IMR-90 (cell line): ENCODE results near the gene PPP2R5A. TPM values are rescaled to one million over a fixed set of nuclear protein-coding genes. Genes with fewer than 3 reads are reported as not detected.

Experiments used
- ATAC-seq: fragments of 200-7000 bp; cut with Tn5 transposase; 2 replicates; pipeline ENCODE4 v1.9.1; 2020; ENCODE audit warnings: low read depth, mild to moderate bottlenecking, moderate library complexity
- BruUV-seq: library from RNA; stranded (reverse); fragments of 400-500 nt; replicated peaks from 2 replicates; lab custom pipeline; 2021; lab: Mats Ljungman, UMichigan
- CTCF ChIA-PET: fragments of 300-600 bp; formaldehyde crosslinking; extraction: SDS; loops from one replicate; lab custom pipeline; 2021; ENCODE audit warnings: antibody characterized with exemption; lab: Yijun Ruan, JAX
- POLR2A ChIA-PET: fragments of 300-600 bp; sonication (Branson Sonifier 250); formaldehyde crosslinking; loops from one replicate; lab custom pipeline; 2022; ENCODE audit warnings: antibody characterized with exemption; ENCODE audit not compliant: unreplicated experiment; lab: Charles Lee
- DNase-seq: peaks from one replicate; pipeline ENCODE4 v3.0.0; 2013
- H2AFZ ChIP-seq: replicated peaks from 2 replicates; pipeline ENCODE3; 2013; ENCODE audit warnings: low read length, mild to moderate bottlenecking; ENCODE audit not compliant: poor library complexity
- H2AK5ac ChIP-seq: 2 replicates; pipeline ENCODE4 v1.6.1; 2013; ENCODE audit warnings: low read depth, low read length, inconsistent platforms
- H2AK9ac ChIP-seq: replicated peaks from 2 replicates; pipeline ENCODE3; 2013; ENCODE audit warnings: mild to moderate bottlenecking, low read depth, low read length, moderate library complexity; ENCODE audit not compliant: poor library complexity
- H2BK120ac ChIP-seq: 2 replicates; pipeline ENCODE4 v1.6.1; 2013; ENCODE audit warnings: low read depth, low read length, inconsistent platforms
- H2BK15ac ChIP-seq: 3 replicates; pipeline ENCODE4 v1.6.1; 2013; ENCODE audit warnings: low read depth, low read length, inconsistent platforms
- H2BK20ac ChIP-seq: 2 replicates; pipeline ENCODE4 v1.6.1; 2013; ENCODE audit warnings: low read depth, mild to moderate bottlenecking, inconsistent platforms, low read length, moderate library complexity
- H2BK5ac ChIP-seq: 2 replicates; pipeline ENCODE4 v1.6.1; 2013; ENCODE audit warnings: mild to moderate bottlenecking, low read depth, low read length, inconsistent platforms; ENCODE audit not compliant: poor library complexity, severe bottlenecking
- H3K14ac ChIP-seq: replicated peaks from 2 replicates; pipeline ENCODE4 v1.6.1; 2013; ENCODE audit warnings: low read depth, low read length, inconsistent platforms
- H3K18ac ChIP-seq: 2 replicates; pipeline ENCODE4 v1.6.1; 2013; ENCODE audit warnings: low read depth, low read length, control low read depth
- H3K23ac ChIP-seq: 2 replicates; pipeline ENCODE4 v1.6.1; 2013; ENCODE audit warnings: low read depth, low read length, inconsistent platforms
- H3K27ac ChIP-seq: 2 replicates; pipeline ENCODE4 v1.5.1; 2013; ENCODE audit warnings: mild to moderate bottlenecking, control low read depth, low read length; ENCODE audit not compliant: insufficient read depth
- H3K27me3 ChIP-seq: 2 replicates; pipeline ENCODE4 v1.6.1; 2013; ENCODE audit warnings: low read length; ENCODE audit not compliant: control insufficient read depth, insufficient read depth
- H3K36me3 ChIP-seq: 2 replicates; pipeline ENCODE4 v1.6.1; 2013; ENCODE audit warnings: low read length, mixed read lengths; ENCODE audit not compliant: control insufficient read depth, insufficient read depth
- H3K4ac ChIP-seq: 2 replicates; pipeline ENCODE4 v1.6.1; 2013; ENCODE audit warnings: low read depth, low read length, inconsistent platforms
- H3K4me1 ChIP-seq: 2 replicates; pipeline ENCODE4 v1.6.1; 2013; ENCODE audit warnings: low read length, mixed read lengths; ENCODE audit not compliant: control insufficient read depth, insufficient read depth
- H3K4me2 ChIP-seq: 2 replicates; pipeline ENCODE4 v1.6.1; 2013; ENCODE audit warnings: low read depth, mild to moderate bottlenecking, control low read depth, low read length, moderate library complexity
- H3K4me3 ChIP-seq: 2 replicates; pipeline ENCODE4 v1.5.1; 2013; ENCODE audit warnings: low read depth, mild to moderate bottlenecking, control low read depth, low read length, moderate library complexity; ENCODE audit not compliant: insufficient read depth
- H3K56ac ChIP-seq: 2 replicates; pipeline ENCODE4 v1.6.1; 2013; ENCODE audit warnings: low read length, inconsistent platforms; ENCODE audit not compliant: insufficient read depth; ENCODE audit errors: extremely low read depth
- H3K79me1 ChIP-seq, 2 experiments: 2 replicates each; pipeline ENCODE4 v1.6.1; 2013; ENCODE audit warnings: low read length in 2 of 2, inconsistent platforms in 1 of 2, low read depth in 1 of 2
- H3K9ac ChIP-seq: 2 replicates; pipeline ENCODE4 v1.6.1; 2013; ENCODE audit warnings: low read depth, low read length, control low read depth
- H3K9me1 ChIP-seq: 2 replicates; pipeline ENCODE4 v1.6.1; 2013; ENCODE audit warnings: low read length, inconsistent platforms; ENCODE audit not compliant: insufficient read depth
- H3K9me3 ChIP-seq: 2 replicates; pipeline ENCODE4 v1.6.1; 2013; ENCODE audit warnings: low read length; ENCODE audit not compliant: control insufficient read depth, insufficient read depth
- H4K20me1 ChIP-seq: 2 replicates; pipeline ENCODE4 v1.6.1; 2013; ENCODE audit warnings: low read length, inconsistent platforms; ENCODE audit not compliant: insufficient read depth
- H4K5ac ChIP-seq: 2 replicates; pipeline ENCODE4 v1.6.1; 2013; ENCODE audit warnings: mild to moderate bottlenecking, low read depth, low read length, control low read depth
- H4K8ac ChIP-seq, 2 experiments: 2 replicates each; pipeline ENCODE4 v1.6.1; 2013; ENCODE audit warnings: low read depth in 2 of 2, low read length in 2 of 2, control low read depth in 1 of 2, inconsistent platforms in 1 of 2
- H4K91ac ChIP-seq: 2 replicates; pipeline ENCODE4 v1.6.1; 2013; ENCODE audit warnings: low read depth, low read length, inconsistent platforms; ENCODE audit not compliant: insufficient read depth
- WGBS, 2 experiments: methylation state at CpG; one replicate each; pipeline versions ENCODE4 v1.1.5 to v1.1.7; 2013; ENCODE audit warnings: missing lambda C conversion rate in 2 of 2; ENCODE audit not compliant: insufficient read length in 1 of 2; ENCODE audit errors: extremely low coverage in 2 of 2; 5-methylcytosine and 5-hydroxymethylcytosine counted together
- dilution Hi-C: fragments of 300-500 bp; cut with HindIII; formaldehyde crosslinking; loops from one replicate; pipeline ENCODE4 v1.14.3; 2018; ENCODE audit warnings: low sequenced_read_pairs; ENCODE audit not compliant: unreplicated experiment
- in situ Hi-C: fragments of 300-500 bp; cut with MboI; formaldehyde crosslinking; loops from 3 replicates; pipeline ENCODE4 v1.14.3; 2019; ENCODE audit warnings: low sequenced_read_pairs, inconsistent platforms, mixed read lengths
- intact Hi-C: fragments of 100-400 bp; cut with micrococcal nuclease; formaldehyde crosslinking; loops from 2 replicates; pipeline ENCODE4 v1.10.0; 2022
- polyA plus RNA-seq, 3 experiments: library from polyadenylated mRNA; depleted of rRNA; stranded (reverse); fragments of >200 nt; gene quantifications; 2 replicates each; pipeline ENCODE4 v1.2.3, GENCODE V29; 2012; ENCODE audit warnings: low replicate concordance in 1 of 3
- total RNA-seq: library from RNA; depleted of rRNA; stranded (reverse); fragments of >200 nt; gene quantifications from 2 replicates; pipeline ENCODE4 v1.2.3, GENCODE V29; 2012
- TF ChIP-seq, protein P1 (sequence below): fragments of 150-350 bp; IDR thresholded peaks from 2 replicates; pipeline ENCODE4 v1.6.1; 2017; ENCODE audit warnings: mild to moderate bottlenecking, antibody characterized with exemption, low read length, low read depth

PPP2R5A gene
- total and polyA plus RNA-seq, 2 of the 4 experiments (the other 2 are of a cell fraction): 8.4 to 12.6 TPM

DNA sequence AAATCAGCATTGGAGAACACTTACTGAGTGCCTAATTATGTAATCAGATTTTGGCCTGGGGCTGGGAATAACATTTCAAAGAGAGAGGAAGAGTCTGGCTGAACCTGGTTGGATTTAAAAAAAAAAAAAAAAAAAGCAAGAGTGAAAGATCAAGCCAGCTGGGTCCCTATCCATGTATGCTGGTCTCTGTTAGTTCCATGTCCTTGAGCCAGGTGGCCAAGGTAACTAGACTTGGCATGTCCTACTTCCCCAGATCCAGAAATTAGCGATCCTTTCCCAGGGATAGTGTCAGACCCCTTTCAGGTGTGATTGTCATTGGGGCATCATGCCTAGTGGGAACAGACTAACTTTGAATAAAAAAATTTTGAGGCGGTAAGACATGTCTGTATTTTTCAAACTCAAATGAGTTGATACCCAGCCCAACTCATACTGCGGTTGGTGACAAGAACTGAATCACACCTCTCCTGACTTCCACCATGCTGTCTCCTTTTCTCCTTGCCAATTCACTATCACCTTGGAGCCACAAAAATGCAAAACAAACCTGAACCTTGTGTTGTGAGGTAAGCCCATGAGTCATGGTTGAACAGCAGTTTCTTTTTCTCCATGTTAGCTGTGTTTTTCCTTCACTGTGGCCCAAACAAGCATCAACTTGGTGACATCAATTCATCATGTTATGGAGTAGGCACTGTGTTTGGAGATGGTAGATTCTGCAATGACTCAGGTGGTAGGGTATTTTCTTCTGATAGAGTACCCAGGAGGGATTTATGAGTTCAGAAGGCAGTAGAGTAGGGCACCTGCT lies 24.5 kb upstream of the PPP2R5A start:
- in situ Hi-C loops (no loop called here), dilution Hi-C loops (no loop called here), intact Hi-C loops (loop anchor here (5.0 kb wide), 1 partner anchor 33 kb away; no protein-coding TSS in a partner anchor)
- Histone ChIP-seq H3K4me3 (no peak overlapping the region), H3K9me1 (no peaks in the 10 kb centered on the region), H3K4me1 (no peaks in the 10 kb centered on the region; the same call in 1 of the 2 replicates), H3K23ac (no peak overlapping the region), H4K5ac (no peak overlapping the region), H3K36me3 (no peaks in the 10 kb centered on the region), H4K20me1 (no peaks in the 10 kb centered on the region), H3K9me3 (no peaks in the 10 kb centered on the region), H2AK9ac (no peak overlapping the region), H3K18ac (no peak overlapping the region), H2AK5ac (no peak overlapping the region), H3K79me1 (no peaks in the 10 kb centered on the region), H3K4ac (no peak overlapping the region), H3K56ac (no peak overlapping the region), H4K91ac (no peak overlapping the region), H4K8ac (no peak overlapping the region), H3K4me2 (no peak overlapping the region), H3K27me3 (no peaks in the 10 kb centered on the region), H2BK5ac (no peak overlapping the region), H3K9ac (no peak overlapping the region), H3K14ac (no peak overlapping the region), H2BK120ac (no peak overlapping the region), H2AFZ (no peak overlapping the region), H3K27ac (no peak overlapping the region), H2BK20ac (no peak overlapping the region), H2BK15ac (no peak overlapping the region)
- POLR2A ChIA-PET: no interaction called here
- no peak for ATAC-seq
- CTCF ChIA-PET: interaction anchor here (0.6 kb wide), 1 partner anchor 16 kb away, joined by 4 read pairs; no protein-coding TSS in a partner anchor
- BruUV-seq: no TSS peak
- WGBS, 2 experiments: no CpG with 5 or more reads among the region's 3 CpGs
- DNase-seq: peak; percentile 35
- TF ChIP-seq, protein P1, sequence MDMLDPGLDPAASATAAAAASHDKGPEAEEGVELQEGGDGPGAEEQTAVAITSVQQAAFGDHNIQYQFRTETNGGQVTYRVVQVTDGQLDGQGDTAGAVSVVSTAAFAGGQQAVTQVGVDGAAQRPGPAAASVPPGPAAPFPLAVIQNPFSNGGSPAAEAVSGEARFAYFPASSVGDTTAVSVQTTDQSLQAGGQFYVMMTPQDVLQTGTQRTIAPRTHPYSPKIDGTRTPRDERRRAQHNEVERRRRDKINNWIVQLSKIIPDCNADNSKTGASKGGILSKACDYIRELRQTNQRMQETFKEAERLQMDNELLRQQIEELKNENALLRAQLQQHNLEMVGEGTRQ: no peak
